H7 (cell line): ENCODE data around the gene TNNT1. TPM values are rescaled to one million over a fixed set of nuclear protein-coding genes. Genes with fewer than 3 reads are reported as not detected.
"Not testable (repeated sequence)": the region's sequence is repeated elsewhere in the genome, so short reads cannot be mapped to it uniquely, and the experiment has no call there.

Experiments used
- DNase-seq: peaks from one replicate; pipeline ENCODE4 v3.0.0; 2012
- H3K27me3 ChIP-seq: 2 replicates; pipeline ENCODE4 v1.6.0; 2011; ENCODE audit warnings: mild to moderate bottlenecking, low read length; ENCODE audit not compliant: control insufficient read depth, insufficient read depth
- H3K36me3 ChIP-seq: replicated peaks from 2 replicates; pipeline ENCODE4 v1.5.1; 2011; ENCODE audit warnings: low read length; ENCODE audit not compliant: control insufficient read depth, insufficient read depth
- H3K4me3 ChIP-seq: 2 replicates; pipeline ENCODE4 v1.5.1; 2011; ENCODE audit warnings: low read depth, mild to moderate bottlenecking, control low read depth, low read length, moderate library complexity; ENCODE audit not compliant: insufficient read depth
- total RNA-seq: library from RNA; depleted of rRNA; stranded (reverse); fragments of >200 nt; shearing (Covaris generic); gene quantifications from 2 replicates; pipeline ENCODE4 v1.2.3, GENCODE V29; 2014

Gene TNNT1
- total RNA-seq, 1 experiment from 2014 or later, result 33.8 TPM

- no peak overlapping the region for H3K4me3 ChIP-seq
- no peaks in the 10 kb centered on the region; the same call in 1 of the 2 replicates for H3K27me3 ChIP-seq
- peak; percentile 44 for DNase-seq
- H3K36me3 ChIP-seq, result no peaks in the 10 kb centered on the region
Measured at GRCh38 chr19:55114566-55115145, 34.4 kb downstream of the TNNT1 start.

GRCh38 chr19:55113570-55114039, 35.4 kb downstream of the TNNT1 start:
- Histone ChIP-seq H3K36me3 (no peaks in the 10 kb centered on the region), H3K27me3 (no peaks in the 10 kb centered on the region), H3K4me3 (no peak overlapping the region)
- DNase-seq, result peak; percentile 92

- no peaks in the 10 kb centered on the region for H3K36me3 ChIP-seq
- DNase-seq, result peak; percentile 82
- H3K4me3 ChIP-seq, result no peak overlapping the region
- H3K27me3 ChIP-seq, result no peaks in the 10 kb centered on the region
Measured at GRCh38 chr19:55112777-55113569, 36.0 kb downstream of the TNNT1 start.

GRCh38 chr19:55112246-55112776, 36.7 kb downstream of the TNNT1 start:
- Histone ChIP-seq H3K4me3 (no peak overlapping the region), H3K36me3 (no peaks in the 10 kb centered on the region), H3K27me3 (no peaks in the 10 kb centered on the region)
- DNase-seq, result no peak

- peak; percentile 37 for DNase-seq
- H3K36me3 ChIP-seq, result no peaks in the 10 kb centered on the region
- H3K27me3 ChIP-seq, result no peaks in the 10 kb centered on the region
- no peak overlapping the region for H3K4me3 ChIP-seq
Measured at GRCh38 chr19:55111238-55111831, 37.7 kb downstream of the TNNT1 start.

GRCh38 chr19:55109527-55110291, 39.3 kb downstream of the TNNT1 start:
- H3K4me3 ChIP-seq, result no peak overlapping the region
- H3K36me3 ChIP-seq, result no peaks in the 10 kb centered on the region
- peak; percentile 59 for DNase-seq
- no peaks in the 10 kb centered on the region for H3K27me3 ChIP-seq

GRCh38 chr19:55107252-55107651, 41.8 kb downstream of the TNNT1 start:
- DNase-seq, H3K36me3 ChIP-seq, H3K4me3 ChIP-seq, H3K27me3 ChIP-seq: not testable (repeated sequence)

GRCh38 chr19:55106591-55106990, 42.4 kb downstream of the TNNT1 start:
- H3K36me3 ChIP-seq, result peaks cover 2% of the 10 kb centered on the region
- no peaks in the 10 kb centered on the region for H3K27me3 ChIP-seq
- no peak for DNase-seq

GRCh38 chr19:55105237-55105636, 43.8 kb downstream of the TNNT1 start:
- no peak for DNase-seq
- no peaks in the 10 kb centered on the region for H3K27me3 ChIP-seq
- H3K4me3 ChIP-seq, result no peak overlapping the region
- H3K36me3 ChIP-seq, result peaks cover 2% of the 10 kb centered on the region

More at GRCh38 chr19:55106591-55106990, 42.4 kb downstream of the TNNT1 start:
- no peak overlapping the region for H3K4me3 ChIP-seq

- Histone ChIP-seq H3K27me3 (no peaks in the 10 kb centered on the region), H3K36me3 (peaks cover 2% of the 10 kb centered on the region), H3K4me3 (no peak overlapping the region)
- peak; percentile 26 for DNase-seq
Measured at GRCh38 chr19:55103190-55103589, 45.8 kb downstream of the TNNT1 start.

- no peak for DNase-seq
Measured at GRCh38 chr19:55101261-55101660, 47.7 kb downstream of the TNNT1 start.

GRCh38 chr19:55099557-55100506, 49.2 kb downstream of the TNNT1 start:
- Histone ChIP-seq H3K36me3 (peaks cover 2% of the 10 kb centered on the region), H3K4me3 (no peak overlapping the region), H3K27me3 (no peaks in the 10 kb centered on the region)
- DNase-seq, result peak; percentile 82

More at GRCh38 chr19:55101261-55101660, 47.7 kb downstream of the TNNT1 start:
- Histone ChIP-seq H3K27me3 (no peaks in the 10 kb centered on the region), H3K36me3 (peaks cover 2% of the 10 kb centered on the region), H3K4me3 (no peak overlapping the region)
